Heart right ventricle (tissue), 16 donors: ENCODE data around the gene PAK4. TPM values are rescaled to one million over a fixed set of nuclear protein-coding genes. Genes with fewer than 3 reads are reported as not detected.

Source experiments
- ATAC-seq, 8 donors: fragments of 200-7000 bp; cut with Tn5 transposase; one replicate each; pipeline ENCODE4 v1.9.1; 2020; ENCODE audit warnings: mild to moderate bottlenecking in 8 of 8, moderate library complexity in 8 of 8, moderate number of reproducible peaks in 1 of 8
- DNase-seq, 2 donors: peaks; one replicate each; pipeline ENCODE4 v3.0.0-alpha.2; 2020
- H3K27ac ChIP-seq, 10 donors: fragments of 200-600 bp; sonication (generic) in 2 of 10; one replicate each; pipeline versions ENCODE4 v1.5.0 to v1.8.0; 2020 to 2022; ENCODE audit warnings: mild to moderate bottlenecking in 3 of 10
- H3K27me3 ChIP-seq, 7 donors: fragments of 200-600 bp; one replicate each; pipeline ENCODE4 v1.8.0; 2021 to 2022; ENCODE audit warnings: mild to moderate bottlenecking in 2 of 7
- H3K36me3 ChIP-seq, 9 donors: fragments of 200-600 bp; sonication (generic) in 1 of 9; one replicate each; pipeline versions ENCODE4 v1.5.0 to v1.8.0; 2020 to 2022; ENCODE audit warnings: mild to moderate bottlenecking in 2 of 9
- H3K4me1 ChIP-seq, 9 donors: fragments of 200-600 bp; sonication (generic) in 1 of 9; one replicate each; pipeline versions ENCODE4 v1.5.0 to v1.8.0; 2020 to 2022; ENCODE audit warnings: mild to moderate bottlenecking in 4 of 9
- H3K4me3 ChIP-seq, 10 donors: fragments of 200-600 bp; sonication (generic) in 2 of 10; one replicate each; pipeline versions ENCODE4 v1.5.0 to v1.8.0; 2020 to 2022; ENCODE audit warnings: mild to moderate bottlenecking in 7 of 10, moderate library complexity in 2 of 10
- H3K9me3 ChIP-seq, 11 donors: fragments of 200-600 bp in 10 of 11; sonication (generic) in 2 of 11; one replicate each; pipeline versions ENCODE4 v1.5.0 to v1.8.0; 2013 to 2022; ENCODE audit warnings: mild to moderate bottlenecking in 2 of 11, control low read depth in 1 of 11, moderate library complexity in 1 of 11
- WGBS, 2 donors: extraction: QIAGEN DNeasy Blood & Tissue Kit; methylation state at CpG; one replicate each; pipeline ENCODE4 v1.1.7; 2013; ENCODE audit warnings: inconsistent platforms in 1 of 2; 5-methylcytosine and 5-hydroxymethylcytosine counted together
- intact Hi-C, 10 donors: fragments of 100-400 bp; cut with DNase I; formaldehyde crosslinking; loops; one replicate each; pipeline versions ENCODE4 v1.11.1 to v1.14.2; 2022
- polyA plus RNA-seq, 2 donors: library from polyadenylated mRNA; stranded (reverse); fragments of 200-250 nt; gene quantifications; one replicate each; pipeline ENCODE4 v1.2.3, GENCODE V29; 2013
- total RNA-seq, 10 donors: library from RNA; stranded (reverse); fragmentation: NEBNext Ultra II Directional in 3 of 10; extraction: Animal tissue kit (Norgen Biotek cat#: 25700) in 3 of 10; gene quantifications; one replicate each; pipeline versions ENCODE4 v1.2.1 to v1.2.4, GENCODE V29; 2021 to 2023
- TF ChIP-seq, protein P1 (sequence below), 9 donors: fragments of 200-600 bp; sonication (generic) in 2 of 9; IDR thresholded peaks; one replicate each; pipeline versions ENCODE4 v1.5.0 to v1.8.0; 2021 to 2022; ENCODE audit warnings: antibody characterized with exemption in 9 of 9, mild to moderate bottlenecking in 5 of 9, moderate library complexity in 1 of 9
- donor health status: Arrhythmogenic right ventricular cardiomyopathy.
- donor health status: ischemic (EF 13 %, LVEDD 7.1; RV severe dilation, severe dysfunction).
- donor health status: healthy with polysubstance abuse.
- donor health status: DM: no; HTN: yes; CAD: no.
- donor health status: DM: no; HTN: no; CAD: no.
- donor health status: ischemic (EF 25% LVEDD 6.9; RV normal size, moderate dysfunction).
- donor health status: ischemic (EF 25% LVEDD 5.7; RV mildly dilated, moderate dysfunction).
- donor health status: healthy.
- donor health status: DM: yes; HTN: yes; CAD: no.
- donor health status: Ischemic cardiomyopathy.
- donor health status: ischemic (EF 35%, LVEDD 5.7; RV mildly dilated, moderate dysfunction).
- donor health status: nonischemic (EF 11% LVEDD 7.7; RV severe dilation, severe dysfunction).
- donor health status: DM: yes; HTN: yes; CAD: no.
- donor health status: PGD.
- donor health status: ischemic (EF 29% LVEDD 5.4; RV normal size, mild dysfunction).
- donor health status: nonischemic (EF 23%, LVEDD 6.1; RV moderate dilation, normal function).

PAK4 gene
- total and polyA plus RNA-seq, 12 donors = 8.6 to 22.4 (median 16.1) TPM

GRCh38 chr19:39168258-39169142, 42.9 kb downstream of the PAK4 start:
- peaks cover 0 to 31% (median 7%) of the 10 kb centered on the region in 9 donors for H3K36me3 ChIP-seq
- peak in 1 of 8 donors; percentile 22 for ATAC-seq
- H3K4me3 ChIP-seq = no peak overlapping the region
- no peaks in the 10 kb centered on the region for H3K27me3 ChIP-seq
- 90 to 91% methylated on average over 23 of the region's 23 CpGs for WGBS, 2 donors
- no peak overlapping the region for H3K27ac ChIP-seq
- peaks cover 0 to 21% (median 14%) of the 10 kb centered on the region in 9 donors for H3K4me1 ChIP-seq
- intact Hi-C loops = no loop called here
- no peak for DNase-seq
- TF ChIP-seq, protein P1, sequence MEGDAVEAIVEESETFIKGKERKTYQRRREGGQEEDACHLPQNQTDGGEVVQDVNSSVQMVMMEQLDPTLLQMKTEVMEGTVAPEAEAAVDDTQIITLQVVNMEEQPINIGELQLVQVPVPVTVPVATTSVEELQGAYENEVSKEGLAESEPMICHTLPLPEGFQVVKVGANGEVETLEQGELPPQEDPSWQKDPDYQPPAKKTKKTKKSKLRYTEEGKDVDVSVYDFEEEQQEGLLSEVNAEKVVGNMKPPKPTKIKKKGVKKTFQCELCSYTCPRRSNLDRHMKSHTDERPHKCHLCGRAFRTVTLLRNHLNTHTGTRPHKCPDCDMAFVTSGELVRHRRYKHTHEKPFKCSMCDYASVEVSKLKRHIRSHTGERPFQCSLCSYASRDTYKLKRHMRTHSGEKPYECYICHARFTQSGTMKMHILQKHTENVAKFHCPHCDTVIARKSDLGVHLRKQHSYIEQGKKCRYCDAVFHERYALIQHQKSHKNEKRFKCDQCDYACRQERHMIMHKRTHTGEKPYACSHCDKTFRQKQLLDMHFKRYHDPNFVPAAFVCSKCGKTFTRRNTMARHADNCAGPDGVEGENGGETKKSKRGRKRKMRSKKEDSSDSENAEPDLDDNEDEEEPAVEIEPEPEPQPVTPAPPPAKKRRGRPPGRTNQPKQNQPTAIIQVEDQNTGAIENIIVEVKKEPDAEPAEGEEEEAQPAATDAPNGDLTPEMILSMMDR (IDR thresholded peaks at IDR 0.05) = no peak
- no peaks in the 10 kb centered on the region for H3K9me3 ChIP-seq

DNA sequence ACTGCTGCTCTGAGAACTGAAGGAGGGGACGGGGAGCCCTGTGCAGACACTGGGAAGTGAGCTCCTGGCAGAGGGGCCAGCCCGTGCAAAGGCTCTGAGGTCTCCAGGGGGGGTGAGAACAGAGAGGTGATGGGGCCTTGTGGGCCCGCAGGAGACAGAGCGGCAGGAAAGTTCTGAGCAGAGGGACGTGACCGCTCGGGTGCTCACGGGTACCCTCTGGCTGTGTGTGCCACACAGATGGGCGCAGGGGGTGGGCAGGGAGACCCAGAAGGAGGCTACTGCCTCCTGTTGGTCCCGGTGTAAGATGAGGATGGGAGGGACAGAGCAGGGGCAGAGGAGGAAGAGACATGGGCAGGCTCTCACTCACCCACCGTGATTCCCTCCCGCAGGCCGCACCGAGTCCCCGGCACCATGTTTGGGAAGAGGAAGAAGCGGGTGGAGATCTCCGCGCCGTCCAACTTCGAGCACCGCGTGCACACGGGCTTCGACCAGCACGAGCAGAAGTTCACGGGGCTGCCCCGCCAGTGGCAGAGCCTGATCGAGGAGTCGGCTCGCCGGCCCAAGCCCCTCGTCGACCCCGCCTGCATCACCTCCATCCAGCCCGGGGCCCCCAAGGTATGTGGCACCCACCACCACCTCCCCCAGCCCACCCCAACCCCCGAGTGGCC, 43.7 kb downstream of the PAK4 start:
- TF ChIP-seq, protein P1 (IDR thresholded peaks at IDR 0.05) = no peak
- 93 to 95% methylated on average over 30 to 36 of the region's 36 CpGs for WGBS, 2 donors
- peaks cover 0 to 21% (median 14%) of the 10 kb centered on the region in 9 donors for H3K4me1 ChIP-seq
- no peaks in the 10 kb centered on the region for H3K9me3 ChIP-seq
- ATAC-seq (no peak), DNase-seq (no peak)
- no peak overlapping the region for H3K4me3 ChIP-seq
- intact Hi-C loops = no loop called here
- H3K27ac ChIP-seq = no peak overlapping the region
- H3K36me3 ChIP-seq = peaks cover 0 to 37% (median 9%) of the 10 kb centered on the region in 9 donors
- no peaks in the 10 kb centered on the region for H3K27me3 ChIP-seq

- no peak for ATAC-seq
- intact Hi-C loops = no loop called here
- H3K4me1 ChIP-seq = peaks cover 0 to 19% (median 14%) of the 10 kb centered on the region in 9 donors
- no peaks in the 10 kb centered on the region for H3K27me3 ChIP-seq
- 78 to 81% methylated on average over 17 of the region's 17 CpGs for whole genome bisulfite sequencing, 2 donors
- no peak for DNase-seq
- no peak overlapping the region for H3K27ac ChIP-seq
- H3K9me3 ChIP-seq = no peaks in the 10 kb centered on the region
- peaks cover 0 to 51% (median 9%) of the 10 kb centered on the region in 9 donors for H3K36me3 ChIP-seq
- H3K4me3 ChIP-seq = no peak overlapping the region
- TF ChIP-seq, protein P1 (IDR thresholded peaks at IDR 0.05) = no peak
These were observed 45.0 kb downstream of the PAK4 start for GRCh38 chr19:39170386-39171231.
